Kidney epithelial cell (primary cell): ENCODE measurements around the gene CCDC9. TPM values are rescaled to one million over a fixed set of nuclear protein-coding genes. Genes with fewer than 3 reads are reported as not detected.
"Not testable (repeated sequence)": the region's sequence is repeated elsewhere in the genome, so short reads cannot be mapped to it uniquely, and the experiment has no call there.

Experiments
- DNase-seq: peaks from one replicate; pipeline ENCODE4 v3.0.0-alpha.2; 2010; ENCODE audit warnings: low read depth
- H3K27me3 ChIP-seq: 2 replicates; pipeline ENCODE4 v1.6.0; 2011; ENCODE audit warnings: low read length; ENCODE audit not compliant: control insufficient read depth, insufficient read depth
- H3K36me3 ChIP-seq: 2 replicates; pipeline ENCODE4 v1.5.1; 2011; ENCODE audit warnings: low read length; ENCODE audit not compliant: control insufficient read depth, insufficient read depth
- H3K4me3 ChIP-seq: 2 replicates; pipeline ENCODE4 v1.5.1; 2011; ENCODE audit warnings: low read depth, mild to moderate bottlenecking, control low read depth, low read length
- total RNA-seq: library from RNA; depleted of rRNA; stranded (reverse); fragments of >200 nt; gene quantifications from 2 replicates; pipeline ENCODE4 v1.2.3, GENCODE V29; 2015
- TF ChIP-seq, protein P1 (sequence below): IDR thresholded peaks from 2 replicates; pipeline ENCODE4 v1.5.1; 2011; ENCODE audit warnings: mild to moderate bottlenecking, moderate library complexity, low read length, control low read depth, inconsistent platforms; ENCODE audit not compliant: insufficient read depth, poor library complexity, severe bottlenecking

CCDC9 gene
- total RNA-seq, 1 donor from 2014 or later, result 13.8 TPM

DNA sequence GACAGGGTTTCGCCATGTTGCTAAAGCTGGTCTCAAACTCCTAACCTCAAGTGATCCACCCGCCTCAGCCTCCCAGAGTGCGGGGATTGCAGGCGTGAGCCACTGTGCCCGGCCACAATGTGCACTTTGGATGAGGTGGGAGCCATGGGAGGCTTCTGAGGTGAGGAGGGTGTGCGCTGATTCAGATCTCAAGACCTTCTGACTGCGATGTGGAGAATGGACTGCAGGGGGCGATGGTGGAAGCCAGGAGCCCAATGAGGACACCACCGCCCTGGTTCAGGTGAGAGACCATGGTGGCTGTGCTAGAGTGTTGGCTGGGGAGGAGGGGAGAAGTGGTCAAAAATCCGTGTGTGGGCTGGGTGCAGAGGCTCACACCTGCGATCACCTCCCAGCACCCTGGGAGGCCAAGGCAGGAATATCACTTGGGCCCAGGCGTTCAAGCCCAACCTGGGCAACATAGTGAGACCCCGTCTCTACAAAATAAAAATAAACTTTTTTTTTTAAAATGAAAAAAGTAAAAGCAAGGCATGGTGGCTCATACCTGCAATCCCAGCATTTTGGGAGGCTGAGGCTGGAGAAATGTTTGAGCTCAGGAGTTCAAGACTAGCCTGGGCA is 24.0 kb downstream of the CCDC9 start:
- DNase-seq, result no peak
- Histone ChIP-seq H3K36me3 (no peaks in the 10 kb centered on the region), H3K27me3 (no peaks in the 10 kb centered on the region), H3K4me3 (no peak overlapping the region)
- TF ChIP-seq, protein P1, sequence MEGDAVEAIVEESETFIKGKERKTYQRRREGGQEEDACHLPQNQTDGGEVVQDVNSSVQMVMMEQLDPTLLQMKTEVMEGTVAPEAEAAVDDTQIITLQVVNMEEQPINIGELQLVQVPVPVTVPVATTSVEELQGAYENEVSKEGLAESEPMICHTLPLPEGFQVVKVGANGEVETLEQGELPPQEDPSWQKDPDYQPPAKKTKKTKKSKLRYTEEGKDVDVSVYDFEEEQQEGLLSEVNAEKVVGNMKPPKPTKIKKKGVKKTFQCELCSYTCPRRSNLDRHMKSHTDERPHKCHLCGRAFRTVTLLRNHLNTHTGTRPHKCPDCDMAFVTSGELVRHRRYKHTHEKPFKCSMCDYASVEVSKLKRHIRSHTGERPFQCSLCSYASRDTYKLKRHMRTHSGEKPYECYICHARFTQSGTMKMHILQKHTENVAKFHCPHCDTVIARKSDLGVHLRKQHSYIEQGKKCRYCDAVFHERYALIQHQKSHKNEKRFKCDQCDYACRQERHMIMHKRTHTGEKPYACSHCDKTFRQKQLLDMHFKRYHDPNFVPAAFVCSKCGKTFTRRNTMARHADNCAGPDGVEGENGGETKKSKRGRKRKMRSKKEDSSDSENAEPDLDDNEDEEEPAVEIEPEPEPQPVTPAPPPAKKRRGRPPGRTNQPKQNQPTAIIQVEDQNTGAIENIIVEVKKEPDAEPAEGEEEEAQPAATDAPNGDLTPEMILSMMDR, result peak; percentile 43

DNA sequence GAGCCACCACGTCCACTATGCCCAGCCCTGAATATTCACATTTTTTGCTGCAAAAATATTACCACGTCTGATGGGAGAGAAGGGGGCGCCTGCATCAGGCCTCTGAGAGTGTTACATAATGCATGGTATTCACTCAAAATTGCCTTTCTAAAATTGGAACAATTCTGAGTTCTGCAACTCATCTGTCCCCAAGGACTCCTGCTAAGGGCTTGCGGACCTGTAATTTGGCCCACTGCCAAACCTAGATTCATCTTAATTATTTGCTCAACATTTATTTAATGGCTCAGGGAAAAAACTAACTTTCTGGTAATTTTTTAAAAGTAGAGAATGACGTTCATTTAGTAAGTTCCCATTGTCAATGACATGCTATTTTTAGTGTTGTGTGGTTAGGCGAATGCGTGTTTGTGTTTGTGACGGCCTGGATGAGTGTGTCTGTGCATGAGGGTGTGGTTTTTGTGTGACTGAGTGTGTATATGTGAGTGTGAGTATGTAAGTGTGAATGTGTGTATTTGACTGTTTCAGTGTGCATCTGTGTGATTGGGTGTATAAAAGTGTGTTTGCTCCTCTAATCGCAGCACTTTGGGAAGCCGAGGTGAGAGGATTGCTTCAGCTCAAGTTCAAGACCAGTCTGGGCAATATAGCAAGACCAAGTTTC is 27.2 kb downstream of the CCDC9 start:
- Histone ChIP-seq H3K27me3 (no peaks in the 10 kb centered on the region), H3K4me3 (no peak overlapping the region), H3K36me3 (no peaks in the 10 kb centered on the region)
- TF ChIP-seq, protein P1, result no peak
- no peak for DNase-seq

DNA sequence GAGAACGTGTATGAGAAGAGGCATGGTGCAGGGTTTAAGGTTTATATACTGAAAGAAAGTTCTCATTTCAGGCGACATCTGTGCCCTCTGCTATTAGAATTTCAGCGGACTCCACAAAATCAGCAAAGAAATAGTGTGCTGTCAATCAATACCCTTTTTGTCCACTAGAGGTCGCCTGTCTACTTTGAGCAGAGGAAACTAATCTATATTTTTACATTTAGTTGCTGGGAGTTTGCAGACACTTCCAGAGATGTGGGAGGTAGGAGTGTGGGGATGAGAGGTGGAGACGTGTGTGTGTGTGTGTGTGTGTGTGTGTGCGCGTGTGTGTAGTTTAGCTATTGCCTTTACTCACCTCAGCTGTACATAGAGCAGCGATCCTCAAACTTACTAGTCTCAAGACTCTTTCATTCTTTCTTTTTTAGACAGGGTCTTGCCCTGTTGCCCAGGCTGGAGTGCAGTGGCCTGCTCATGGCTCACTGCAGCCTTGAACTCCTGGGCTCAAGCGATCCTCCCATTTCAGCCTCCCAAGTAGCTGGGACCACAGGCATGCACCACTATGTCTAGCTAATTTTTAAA is 28.1 kb downstream of the CCDC9 start:
- Histone ChIP-seq H3K36me3 (no peaks in the 10 kb centered on the region), H3K27me3 (no peaks in the 10 kb centered on the region), H3K4me3 (no peak overlapping the region)
- TF ChIP-seq, protein P1, result peak; percentile 83
- no peak for DNase-seq

DNA sequence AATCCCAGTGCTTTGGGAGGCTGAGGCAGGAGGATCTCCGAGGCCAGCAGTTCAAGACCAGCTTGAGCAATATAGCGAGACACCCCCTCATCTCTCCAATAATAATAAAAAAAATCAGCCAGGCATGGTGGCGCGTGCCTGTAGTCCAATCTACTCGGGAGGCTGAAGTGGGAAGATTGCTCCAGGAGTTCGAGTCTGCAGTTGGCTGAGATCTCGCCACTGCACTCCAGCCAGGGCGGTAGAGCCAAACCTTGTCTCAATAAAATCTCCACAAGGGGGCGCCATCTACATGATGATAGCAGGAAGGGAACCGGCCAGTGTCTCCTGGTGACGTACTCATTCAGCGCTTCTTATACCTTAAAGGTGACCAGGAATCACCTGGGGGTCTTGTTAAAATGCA is 39.7 kb downstream of the CCDC9 start:
- Histone ChIP-seq H3K4me3 (no peak overlapping the region), H3K36me3 (no peaks in the 10 kb centered on the region), H3K27me3 (no peaks in the 10 kb centered on the region)
- TF ChIP-seq, protein P1, result peak; percentile 64
- DNase-seq, result no peak

DNA sequence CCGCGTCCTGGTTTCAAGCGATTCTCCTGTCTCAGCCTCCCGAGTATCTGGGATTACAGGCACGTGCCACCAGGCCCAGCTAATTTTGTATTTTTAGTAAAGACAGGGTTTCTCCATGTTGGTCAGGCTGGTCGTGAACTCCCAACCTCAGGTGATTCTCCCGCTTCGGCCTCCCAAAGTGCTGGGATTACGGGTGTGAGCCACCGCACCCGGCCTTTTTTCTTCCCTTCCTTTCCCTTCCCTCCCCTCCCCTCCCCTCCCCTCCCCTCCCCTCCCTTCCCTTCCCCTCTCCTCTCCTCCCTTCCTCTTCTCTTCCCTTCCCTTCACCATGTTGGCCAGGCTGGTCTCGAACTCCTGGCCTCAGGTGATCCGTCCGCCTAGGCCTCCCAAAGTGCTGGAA is 44.5 kb downstream of the CCDC9 start:
- not testable (repeated sequence) for H3K27me3 ChIP-seq, H3K4me3 ChIP-seq, H3K36me3 ChIP-seq, DNase-seq

DNA sequence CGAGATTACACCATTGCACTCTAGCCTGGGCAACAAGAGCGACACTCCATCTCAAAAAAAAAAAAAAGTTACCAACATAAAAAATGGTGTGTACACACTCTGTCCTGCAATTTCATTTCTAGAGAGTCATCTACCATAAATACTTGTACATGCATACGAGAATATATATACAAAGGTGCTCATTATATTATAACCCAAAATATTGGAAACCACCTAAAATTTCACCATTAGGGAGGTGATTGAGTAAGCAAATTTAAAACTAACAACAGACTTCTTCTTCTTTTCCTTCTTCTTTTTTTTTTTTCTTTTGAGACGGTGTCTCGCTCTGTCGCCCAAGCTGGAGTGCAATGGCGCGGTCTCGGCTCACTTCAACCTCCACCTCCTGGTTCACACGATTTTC is 45.9 kb downstream of the CCDC9 start:
- Histone ChIP-seq H3K36me3 (no peaks in the 10 kb centered on the region), H3K4me3 (no peak overlapping the region), H3K27me3 (no peaks in the 10 kb centered on the region)
- TF ChIP-seq, protein P1, result no peak
- DNase-seq, result no peak
